HG02938 (cell line): ENCODE measurements around the gene RAD23B.

Source experiments
- ATAC-seq: cut with Tn5 transposase; IDR thresholded peaks from one replicate; pipeline ENCODE4 v1.9.1; 2021; ENCODE audit warnings: mild to moderate bottlenecking, moderate library complexity; ENCODE audit not compliant: unreplicated experiment

The RAD23B gene

GRCh38 chr9:107367727-107368502, 84.8 kb downstream of the RAD23B start:
- ATAC-seq, result no peak

GRCh38 chr9:107368696-107369095, 85.6 kb downstream of the RAD23B start:
- no peak for ATAC-seq

GRCh38 chr9:107373809-107374208, 90.7 kb downstream of the RAD23B start:
- ATAC-seq, result no peak

- ATAC-seq, result no peak
Observed at GRCh38 chr9:107375001-107375400, 91.9 kb downstream of the RAD23B start.

- no peak for ATAC-seq
Observed at GRCh38 chr9:107375651-107376369, 92.7 kb downstream of the RAD23B start.

GRCh38 chr9:107378006-107378405, 94.9 kb downstream of the RAD23B start:
- ATAC-seq, result no peak
